A673 (cell line): Measurements from ENCODE around the gene BTRC.

Experiments
- CTCF ChIP-seq: fragments of 300-800, 200-600 bp; sonication (generic); conservative IDR thresholded peaks from 2 replicates; pipeline ENCODE4 v1.5.1; 2017; ENCODE audit warnings: low read depth, mild to moderate bottlenecking, antibody characterized with exemption, low read length, moderate library complexity, mixed read lengths
- EZH2 ChIP-seq: fragments of 200-600 bp; sonication (generic); IDR thresholded peaks from 2 replicates; pipeline ENCODE4 v1.6.1; 2017; ENCODE audit warnings: borderline replicate concordance, low read depth, mild to moderate bottlenecking, mixed read lengths, antibody characterized with exemption, low read length; ENCODE audit not compliant: poor library complexity, severe bottlenecking

- TF ChIP-seq CTCF (no peak), EZH2 (no peak)
Observed at GRCh38 chr10:101389986-101390531, 36.1 kb downstream of the BTRC start.
